G401.6 (cell line): ENCODE measurements around the gene UGT1A9.
"Not testable (repeated sequence)": the region's sequence is repeated elsewhere in the genome, so short reads cannot be mapped to it uniquely, and the experiment has no call there.

ENCODE experiments used
- FAIRE-seq: peaks from 2 replicates; lab custom pipeline; 2012; peaks lifted over from hg19 to GRCh38; lab: Jason Lieb, UNC

Gene UGT1A9

DNA sequence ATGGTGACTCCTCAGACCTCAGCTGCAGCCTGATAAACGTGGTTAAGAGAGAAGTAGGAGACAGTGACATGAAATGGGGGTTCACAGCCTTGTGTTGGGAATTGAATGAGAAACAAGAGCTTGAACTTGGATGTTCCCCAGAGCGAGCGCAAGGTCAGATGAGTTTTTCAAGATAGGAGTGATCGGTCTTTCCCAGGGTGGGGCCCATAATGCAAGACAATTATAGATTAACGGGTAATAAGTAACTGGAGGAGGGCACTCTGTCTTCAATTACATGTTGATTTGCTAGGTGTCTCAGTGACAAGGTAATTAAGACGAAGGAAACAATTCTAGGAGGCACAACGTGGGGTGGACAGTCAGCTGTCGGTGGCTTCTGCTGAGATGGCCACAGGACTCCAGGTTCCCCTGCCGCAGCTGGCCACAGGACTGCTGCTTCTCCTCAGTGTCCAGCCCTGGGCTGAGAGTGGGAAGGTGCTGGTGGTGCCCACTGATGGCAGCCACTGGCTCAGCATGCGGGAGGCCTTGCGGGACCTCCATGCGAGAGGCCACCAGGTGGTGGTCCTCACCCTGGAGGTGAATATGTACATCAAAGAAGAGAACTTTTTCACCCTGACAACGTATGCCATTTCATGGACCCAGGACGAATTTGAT is 41.0 kb downstream of the UGT1A9 start, which contains the start of gene UGT1A5:
TSS of gene UGT1A5 (plus strand) at position 297 of the 651 bp plus-strand sequence. CDS start at position 382, 85 bp downstream.
- no peak for FAIRE-seq

DNA sequence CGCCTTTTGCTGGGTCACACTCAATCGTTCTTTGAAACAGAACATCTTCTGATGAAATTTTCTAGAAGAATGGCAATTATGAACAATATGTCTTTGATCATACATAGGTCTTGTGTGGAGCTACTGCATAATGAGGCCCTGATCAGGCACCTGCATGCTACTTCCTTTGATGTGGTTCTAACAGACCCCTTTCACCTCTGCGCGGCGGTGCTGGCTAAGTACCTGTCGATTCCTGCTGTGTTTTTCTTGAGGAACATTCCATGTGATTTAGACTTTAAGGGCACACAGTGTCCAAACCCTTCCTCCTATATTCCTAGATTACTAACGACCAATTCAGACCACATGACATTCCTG is 41.5 kb downstream of the UGT1A9 start:
- no peak for FAIRE-seq

DNA sequence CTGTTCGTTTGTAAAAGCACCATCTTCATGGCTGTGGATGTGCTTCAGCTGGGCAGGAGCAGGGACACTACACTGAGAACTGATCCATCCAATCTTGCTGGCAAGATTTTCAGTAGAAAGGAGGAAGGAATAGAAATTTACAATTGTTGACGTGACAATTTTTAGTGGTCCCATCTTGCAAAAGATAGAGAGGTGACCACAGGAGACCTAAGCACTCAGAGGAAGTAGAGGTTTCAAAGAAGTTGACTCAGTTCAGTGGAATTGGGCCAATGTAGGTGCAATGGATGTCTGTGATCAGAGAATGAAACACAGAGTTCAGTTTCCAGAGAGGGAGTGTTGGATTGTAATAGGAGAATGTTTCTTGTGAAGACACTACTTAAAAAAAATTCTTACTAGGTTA is 42.4 kb downstream of the UGT1A9 start:
- FAIRE-seq, result no peak

DNA sequence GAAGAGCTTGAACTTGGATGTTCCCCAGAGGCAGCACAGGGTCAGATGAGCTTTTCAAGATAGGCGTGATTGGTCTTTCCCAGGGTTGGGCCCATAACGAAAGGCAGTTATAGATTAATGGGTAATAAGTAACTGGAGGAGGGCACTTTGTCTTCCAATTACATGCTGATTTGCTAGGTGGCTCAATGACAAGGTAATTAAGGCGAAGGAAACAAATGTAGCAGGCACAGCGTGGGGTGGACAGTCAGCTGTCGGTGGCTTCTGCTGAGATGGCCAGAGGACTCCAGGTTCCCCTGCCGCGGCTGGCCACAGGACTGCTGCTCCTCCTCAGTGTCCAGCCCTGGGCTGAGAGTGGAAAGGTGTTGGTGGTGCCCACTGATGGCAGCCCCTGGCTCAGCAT is 46.9 kb downstream of the UGT1A9 start, which contains the start of gene UGT1A4:
TSS of gene UGT1A4 (plus strand) at position 185 of the 400 bp plus-strand sequence. CDS start at position 270, 85 bp downstream.
- FAIRE-seq, result no peak

DNA sequence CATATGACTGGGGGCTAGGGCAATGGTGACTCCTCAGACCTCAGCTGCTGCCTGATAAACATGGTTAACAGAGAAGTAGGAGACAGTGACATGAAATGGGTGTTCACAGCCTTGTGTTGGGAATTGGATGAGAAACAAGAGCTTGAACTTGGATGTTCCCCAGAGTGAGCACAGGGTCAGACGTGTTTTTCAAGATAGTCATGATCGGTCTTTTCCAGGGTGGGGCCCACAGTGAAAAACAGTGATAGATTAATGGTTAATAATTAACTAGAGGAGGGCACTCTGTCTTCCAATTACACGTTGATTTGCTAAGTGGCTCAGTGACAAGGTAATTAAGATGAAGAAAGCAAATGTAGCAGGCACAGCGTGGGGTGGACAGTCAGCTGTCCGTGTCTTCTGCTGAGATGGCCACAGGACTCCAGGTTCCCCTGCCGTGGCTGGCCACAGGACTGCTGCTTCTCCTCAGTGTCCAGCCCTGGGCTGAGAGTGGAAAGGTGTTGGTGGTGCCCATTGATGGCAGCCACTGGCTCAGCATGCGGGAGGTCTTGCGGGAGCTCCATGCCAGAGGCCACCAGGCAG is 57.1 kb downstream of the UGT1A9 start, which contains the start of gene UGT1A3:
TSS of gene UGT1A3 (plus strand) at position 320 of the 579 bp plus-strand sequence. CDS start at position 405, 85 bp downstream.
- no peak for FAIRE-seq

DNA sequence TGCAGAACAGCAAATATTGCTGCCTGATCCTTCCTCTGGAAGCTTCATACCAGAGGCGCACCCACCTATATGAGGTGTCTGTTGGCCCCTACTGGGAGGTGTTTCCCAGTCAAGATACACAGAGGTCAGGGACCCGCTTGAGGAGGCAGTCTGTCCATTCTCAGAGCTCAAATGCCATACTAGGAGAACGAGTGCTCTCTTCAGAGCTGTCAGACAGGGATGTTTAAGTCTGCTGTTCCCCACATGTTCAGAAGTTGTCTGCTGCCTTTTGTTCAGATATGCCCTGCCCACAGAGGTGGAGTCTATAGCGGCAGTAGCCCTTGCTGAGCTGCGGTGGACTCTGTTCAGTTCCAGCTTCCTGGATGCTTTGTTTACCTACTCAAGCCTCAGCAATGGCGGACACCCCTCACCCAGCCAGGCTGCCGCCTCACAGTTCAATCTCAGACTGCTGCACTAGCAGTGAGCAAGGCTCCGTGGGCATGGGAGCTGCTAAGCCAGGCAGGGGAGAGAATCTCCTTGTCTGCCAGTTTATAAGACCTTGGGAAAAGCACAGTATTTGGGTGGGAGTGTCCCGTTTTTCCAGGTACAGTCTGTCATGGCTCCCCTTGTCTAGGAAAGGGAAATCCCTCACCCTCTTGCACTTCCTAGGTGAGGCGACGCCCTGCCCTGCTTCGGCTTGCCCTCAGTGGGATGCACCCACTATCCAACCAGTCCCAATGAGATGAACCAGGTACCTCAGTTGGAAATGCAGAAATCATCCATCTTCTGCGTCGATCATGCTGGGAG is 65.4 kb downstream of the UGT1A9 start:
- FAIRE-seq, result not testable (repeated sequence)

DNA sequence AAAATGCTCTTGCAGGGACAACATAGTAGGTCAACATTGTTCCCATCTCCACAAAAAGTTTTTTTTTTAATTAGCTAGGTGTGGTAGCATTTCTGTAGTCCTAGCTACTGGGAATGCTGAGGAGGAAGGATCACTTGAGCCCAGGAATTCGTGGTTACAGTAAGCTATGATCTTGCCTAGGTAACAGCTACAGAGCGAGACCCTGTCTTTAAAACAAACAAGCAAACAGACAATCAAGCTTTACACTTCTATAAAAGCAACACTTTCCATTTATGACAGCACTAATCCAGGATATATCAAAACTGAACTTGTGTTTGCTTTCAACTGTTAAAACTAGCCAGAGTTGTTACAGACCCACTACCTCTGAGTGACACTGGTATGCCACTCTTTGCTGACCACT is 69.2 kb downstream of the UGT1A9 start:
- FAIRE-seq, result no peak

DNA sequence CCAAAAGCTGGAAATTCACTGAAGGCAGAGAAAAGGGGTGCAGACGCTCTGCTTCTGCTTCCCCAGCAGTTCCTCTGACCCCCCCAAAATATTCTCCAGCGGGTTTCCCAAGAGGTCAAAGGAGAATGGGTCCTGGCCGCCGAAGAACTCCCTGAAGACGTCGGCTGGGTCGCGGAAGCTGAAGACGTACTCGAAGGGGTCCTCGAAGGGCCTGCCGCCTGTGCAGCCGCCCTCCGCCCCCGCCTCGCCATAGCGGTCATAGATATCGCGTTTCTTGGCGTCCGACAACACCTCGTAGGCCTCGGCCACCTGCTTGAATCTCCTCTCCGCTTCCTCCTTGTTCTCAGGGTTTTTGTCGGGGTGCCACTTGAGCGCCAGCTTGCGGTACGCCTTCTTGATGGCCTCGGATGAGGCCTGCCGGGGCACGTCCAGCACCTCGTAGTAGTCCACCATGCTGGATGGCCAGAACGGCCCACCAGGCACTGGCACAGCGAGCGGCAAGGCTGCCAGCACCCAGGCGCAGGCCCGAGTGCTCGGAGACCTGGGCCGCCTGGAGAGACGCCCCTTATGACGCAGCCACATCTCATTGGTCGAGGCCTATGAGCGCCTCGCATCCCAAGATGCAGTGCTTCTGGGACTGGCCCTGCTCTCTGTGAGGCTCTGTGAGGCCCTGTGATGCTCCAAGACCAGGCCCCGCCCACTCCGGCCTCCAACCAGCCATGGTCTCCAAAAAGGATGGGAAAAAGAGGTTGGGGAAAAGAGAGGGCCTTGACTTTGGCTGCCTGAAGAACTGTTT is 72.0 kb downstream of the UGT1A9 start:
- FAIRE-seq, result no peak

DNA sequence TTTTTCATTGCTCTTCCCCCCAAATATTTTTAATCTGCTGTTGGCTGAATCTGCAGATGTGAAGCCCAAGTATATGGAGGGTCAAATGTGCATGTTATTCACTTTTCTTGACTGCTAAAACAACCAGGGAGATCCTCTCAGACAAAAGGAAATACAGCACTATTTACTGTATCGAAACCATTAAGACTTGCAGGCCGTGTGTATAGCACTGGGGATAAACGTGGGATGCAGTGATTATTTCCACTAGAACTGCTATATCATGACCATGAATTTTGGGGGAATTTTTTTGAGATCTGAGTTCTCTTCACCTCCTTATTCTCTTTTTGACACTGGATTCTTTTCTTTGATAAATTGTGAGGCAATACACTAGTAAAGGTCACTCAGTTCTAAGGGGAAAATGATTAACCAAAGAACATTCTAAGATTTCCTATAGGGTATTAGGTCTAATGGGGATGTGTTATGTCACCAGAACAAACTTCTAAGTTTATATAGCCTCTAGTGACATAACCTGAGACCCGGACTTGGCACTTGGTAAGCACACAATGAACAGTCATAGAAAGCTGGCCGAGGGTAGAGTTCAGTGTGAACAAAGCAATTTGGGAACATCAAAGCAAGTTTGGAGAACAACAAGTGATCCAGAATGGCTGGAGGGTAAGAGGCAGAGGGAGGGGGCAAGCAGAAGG is 73.5 kb downstream of the UGT1A9 start:
- FAIRE-seq, result no peak

DNA sequence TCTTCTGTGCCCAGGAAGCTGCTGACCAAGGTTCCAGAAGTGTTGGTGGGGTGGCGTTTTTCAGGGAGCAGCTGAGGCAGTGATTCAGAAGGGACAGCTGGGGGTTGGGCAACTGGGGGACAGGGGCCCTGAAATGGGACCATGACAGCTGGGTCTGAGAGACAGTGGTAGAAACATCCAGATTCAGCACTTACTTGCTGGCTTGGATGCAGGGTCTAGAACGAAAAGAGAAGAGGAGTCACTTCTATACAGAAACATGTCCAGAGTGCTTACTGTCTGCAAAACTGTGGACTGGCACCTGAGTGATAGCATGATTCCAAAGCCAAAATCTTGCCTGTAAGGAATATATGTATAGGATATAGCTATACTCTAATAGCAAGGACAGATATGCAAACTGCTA is 74.1 kb downstream of the UGT1A9 start:
- FAIRE-seq, result not testable (repeated sequence)

DNA sequence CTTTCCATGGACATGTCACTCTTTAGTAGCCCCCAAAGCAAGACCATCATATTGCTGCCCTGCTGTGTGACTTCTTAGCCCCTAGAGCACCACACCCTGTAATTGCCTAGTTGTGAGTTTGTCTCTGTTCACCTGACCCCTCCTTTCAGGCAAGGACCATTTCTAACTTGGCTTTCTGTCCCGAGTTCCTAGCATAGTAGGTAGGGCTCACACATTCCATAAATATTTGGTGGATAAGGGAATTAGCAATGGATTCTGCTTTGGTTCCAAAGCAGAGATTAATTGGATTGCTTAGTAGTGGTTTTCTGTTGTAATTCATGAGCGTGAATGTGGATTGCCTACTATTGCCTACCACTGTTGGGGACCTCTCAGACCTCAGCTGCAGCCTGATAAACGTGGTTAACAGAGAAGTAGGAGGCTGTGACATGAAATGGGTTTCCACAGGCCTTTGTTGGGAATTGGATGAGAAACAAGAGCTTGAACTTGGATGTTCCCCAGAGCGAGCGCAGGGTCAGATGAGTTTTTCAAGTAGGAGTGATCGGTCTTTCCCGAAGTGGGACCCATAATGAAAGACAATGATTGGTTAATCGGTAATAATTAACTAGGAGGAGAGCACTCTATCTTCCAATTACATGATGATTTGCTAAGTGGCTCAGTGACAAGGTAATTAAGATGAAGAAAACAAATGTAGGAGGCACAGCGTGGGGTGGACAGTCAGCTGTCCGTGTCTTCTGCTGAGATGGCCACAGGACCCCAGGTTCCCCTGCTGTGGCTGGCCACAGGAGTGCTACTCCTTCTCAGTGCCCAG is 75.0 kb downstream of the UGT1A9 start:
- no peak for FAIRE-seq

DNA sequence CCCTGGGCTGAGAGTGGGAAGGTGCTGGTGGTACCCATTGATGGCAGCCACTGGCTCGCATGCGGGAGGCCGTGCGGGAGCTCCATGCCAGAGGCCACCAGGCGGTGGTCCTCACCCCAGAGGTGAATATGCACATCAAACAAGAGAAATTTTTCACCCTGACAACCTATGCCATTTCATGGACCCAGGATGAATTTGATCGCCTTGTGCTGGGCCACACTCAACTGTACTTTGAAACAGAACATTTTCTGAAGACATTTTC is 75.5 kb downstream of the UGT1A9 start:
- FAIRE-seq, result no peak

DNA sequence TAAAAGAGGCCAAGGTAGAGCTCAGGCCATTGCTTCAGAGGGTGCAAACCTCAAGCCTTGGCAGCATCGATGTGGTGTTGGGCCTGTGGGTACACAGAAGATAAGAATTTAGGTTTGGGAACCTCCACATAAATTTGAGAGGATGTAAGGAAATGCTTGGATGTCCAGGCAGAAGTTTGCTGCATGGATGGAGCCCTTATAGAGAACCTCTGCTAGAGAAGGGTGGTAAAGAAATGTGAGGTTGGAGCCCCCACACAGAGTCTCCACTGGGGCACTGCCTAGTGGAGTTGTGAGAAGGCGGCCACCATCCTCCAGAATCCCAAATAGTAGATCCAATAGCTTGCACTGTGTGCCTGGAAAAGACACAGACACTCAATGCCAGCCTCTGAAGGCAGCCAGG is 79.0 kb downstream of the UGT1A9 start:
- FAIRE-seq, result not testable (repeated sequence)

DNA sequence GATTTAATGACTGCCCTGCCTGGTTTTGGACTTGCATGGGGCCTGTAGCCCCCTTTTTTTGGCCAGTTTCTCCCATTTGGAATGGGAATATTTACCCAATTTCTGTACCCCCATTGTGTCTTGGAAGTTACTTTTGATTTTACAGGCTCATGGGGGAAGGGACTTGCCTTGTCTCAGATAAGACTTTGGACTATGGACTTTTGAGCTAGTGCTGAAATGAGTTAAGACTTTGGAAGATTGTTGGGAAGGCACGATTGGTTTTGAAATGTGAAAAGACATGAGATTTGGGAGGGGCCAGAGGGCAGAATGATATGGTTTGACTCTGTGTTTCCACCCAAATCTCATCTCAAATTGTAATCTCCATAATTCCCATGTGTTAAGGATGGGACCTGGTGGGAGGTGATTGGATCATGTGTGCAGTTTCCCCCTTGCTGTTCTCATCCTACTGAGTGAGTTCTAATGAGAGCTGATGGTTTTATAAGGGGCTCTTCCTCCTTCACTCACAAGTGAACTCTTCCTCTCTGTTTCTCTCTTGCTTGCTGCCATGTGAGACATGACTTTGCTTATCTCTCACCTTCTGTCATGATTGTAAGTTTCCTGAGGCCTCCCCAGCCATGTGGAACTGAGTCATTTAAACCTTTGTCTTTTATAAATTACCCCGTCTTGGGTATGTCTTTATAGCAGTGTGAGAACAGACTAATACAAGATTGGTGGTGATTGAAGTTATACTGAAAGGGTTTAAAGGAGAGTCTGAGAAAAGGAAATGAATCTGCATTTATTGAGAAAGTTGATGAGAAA is 79.7 kb downstream of the UGT1A9 start:
- not testable (repeated sequence) for FAIRE-seq

DNA sequence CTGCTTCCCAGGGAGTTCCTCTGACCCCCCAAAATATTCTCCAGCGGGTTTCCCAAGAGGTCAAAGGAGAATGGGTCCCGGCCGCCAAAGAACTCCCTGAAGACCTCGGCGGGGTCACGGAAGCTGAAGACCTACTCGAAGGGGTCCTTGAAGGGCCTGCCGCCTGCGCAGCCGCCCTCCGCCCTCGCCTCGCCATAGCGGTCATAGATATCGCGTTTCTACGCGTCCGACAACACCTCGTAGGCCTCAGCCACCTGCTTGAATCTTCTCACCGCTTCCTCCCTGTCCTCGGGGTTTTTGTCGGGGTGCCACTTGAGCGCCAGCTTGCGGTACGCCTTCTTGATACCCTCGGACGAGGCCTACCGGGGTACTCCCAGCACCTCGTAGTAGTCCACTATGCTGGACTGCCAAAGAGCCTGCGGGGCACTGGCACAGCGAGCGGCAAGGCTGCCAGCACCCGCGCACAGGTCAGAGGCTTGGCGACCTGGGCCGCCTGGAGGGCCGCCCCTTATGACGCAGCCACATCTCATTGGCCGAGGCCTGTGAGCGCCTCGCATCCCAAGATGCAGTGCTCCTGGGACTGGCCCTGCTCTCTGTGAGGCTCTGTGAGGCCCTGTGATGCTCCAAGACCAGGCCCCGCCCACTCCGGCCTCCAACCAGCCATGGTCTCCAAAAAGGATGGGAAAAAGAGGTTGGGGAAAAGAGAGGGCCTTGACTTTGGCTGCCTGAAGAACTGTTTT is 83.3 kb downstream of the UGT1A9 start:
- no peak for FAIRE-seq

DNA sequence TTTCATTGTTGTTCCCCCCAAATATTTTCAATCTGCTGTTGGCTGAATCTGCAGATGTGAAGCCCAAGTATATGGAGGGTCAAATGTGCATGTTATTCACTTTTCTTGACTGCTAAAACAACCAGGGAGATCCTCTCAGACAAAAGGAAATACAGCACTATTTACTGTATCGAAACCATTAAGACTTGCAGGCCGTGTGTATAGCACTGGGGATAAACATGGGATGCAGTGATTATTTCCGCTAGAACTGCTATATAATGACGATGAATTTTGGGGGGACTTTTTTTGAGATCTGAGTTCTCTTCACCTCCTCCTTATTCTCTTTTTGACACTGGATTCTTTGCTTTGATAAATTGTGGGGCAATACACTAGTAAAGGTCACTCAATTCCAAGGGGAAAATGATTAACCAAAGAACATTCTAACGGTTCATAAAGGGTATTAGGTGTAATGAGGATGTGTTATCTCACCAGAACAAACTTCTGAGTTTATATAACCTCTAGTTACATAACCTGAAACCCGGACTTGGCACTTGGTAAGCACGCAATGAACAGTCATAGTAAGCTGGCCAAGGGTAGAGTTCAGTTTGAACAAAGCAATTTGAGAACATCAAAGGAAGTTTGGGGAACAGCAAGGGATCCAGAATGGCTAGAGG is 84.9 kb downstream of the UGT1A9 start:
- no peak for FAIRE-seq

DNA sequence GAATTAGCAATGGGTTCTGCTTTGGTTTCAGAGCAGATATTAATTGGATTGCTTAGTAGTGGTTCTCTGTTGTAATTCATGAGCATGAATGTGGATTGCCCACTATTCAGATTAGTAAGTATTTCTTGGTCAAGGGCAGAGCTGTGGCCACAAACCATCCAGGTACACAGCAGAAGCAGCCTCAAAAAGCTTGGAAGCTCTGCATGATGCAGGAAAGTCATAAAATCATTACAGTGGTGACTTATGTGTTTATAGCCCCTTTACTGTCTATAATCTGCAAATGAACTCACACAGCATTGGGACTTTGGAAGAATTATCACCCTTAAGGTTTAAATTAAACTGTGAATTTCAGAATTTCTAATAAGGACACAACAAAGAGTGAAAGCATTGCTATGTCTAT is 86.4 kb downstream of the UGT1A9 start:
- no peak for FAIRE-seq

DNA sequence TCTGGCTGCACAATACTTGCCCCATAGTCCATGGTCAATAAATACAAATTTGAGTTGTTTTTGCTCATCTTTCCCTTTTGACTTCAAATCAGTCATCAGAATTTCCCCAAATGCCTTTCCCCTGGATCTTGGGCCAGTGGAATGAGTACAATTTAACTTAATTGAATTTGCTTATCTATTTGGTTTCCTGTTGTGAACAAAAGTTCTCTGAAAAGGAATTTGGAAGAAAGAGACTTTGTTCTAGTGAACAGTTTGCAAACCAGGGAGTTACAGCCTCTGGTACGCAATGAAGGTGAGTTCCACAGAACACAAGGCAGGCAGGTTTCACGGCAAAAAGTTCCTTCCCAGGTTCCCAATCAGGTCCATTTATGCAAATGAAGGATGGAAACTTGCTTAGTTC is 87.2 kb downstream of the UGT1A9 start:
- no peak for FAIRE-seq

DNA sequence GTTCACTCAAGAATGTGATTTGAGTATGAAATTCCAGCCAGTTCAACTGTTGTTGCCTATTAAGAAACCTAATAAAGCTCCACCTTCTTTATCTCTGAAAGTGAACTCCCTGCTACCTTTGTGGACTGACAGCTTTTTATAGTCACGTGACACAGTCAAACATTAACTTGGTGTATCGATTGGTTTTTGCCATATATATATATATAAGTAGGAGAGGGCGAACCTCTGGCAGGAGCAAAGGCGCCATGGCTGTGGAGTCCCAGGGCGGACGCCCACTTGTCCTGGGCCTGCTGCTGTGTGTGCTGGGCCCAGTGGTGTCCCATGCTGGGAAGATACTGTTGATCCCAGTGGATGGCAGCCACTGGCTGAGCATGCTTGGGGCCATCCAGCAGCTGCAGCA is 88.3 kb downstream of the UGT1A9 start, which contains the start of gene UGT1A1:
TSS of gene UGT1A1 (plus strand) at position 228 of the 400 bp plus-strand sequence. CDS start at position 246, 18 bp downstream.
- no peak for FAIRE-seq
